ENCODE measurements around the gene EFNA1. TPM values are rescaled to one million over a fixed set of nuclear protein-coding genes. Genes with fewer than 3 reads are reported as not detected.

The EFNA1 gene, protein sequence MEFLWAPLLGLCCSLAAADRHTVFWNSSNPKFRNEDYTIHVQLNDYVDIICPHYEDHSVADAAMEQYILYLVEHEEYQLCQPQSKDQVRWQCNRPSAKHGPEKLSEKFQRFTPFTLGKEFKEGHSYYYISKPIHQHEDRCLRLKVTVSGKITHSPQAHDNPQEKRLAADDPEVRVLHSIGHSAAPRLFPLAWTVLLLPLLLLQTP
- 1 to 10 TPM in 1 of 2 donors, under 1 TPM in 1; 0.68 to 1.6 TPM for total RNA-seq

DNA sequence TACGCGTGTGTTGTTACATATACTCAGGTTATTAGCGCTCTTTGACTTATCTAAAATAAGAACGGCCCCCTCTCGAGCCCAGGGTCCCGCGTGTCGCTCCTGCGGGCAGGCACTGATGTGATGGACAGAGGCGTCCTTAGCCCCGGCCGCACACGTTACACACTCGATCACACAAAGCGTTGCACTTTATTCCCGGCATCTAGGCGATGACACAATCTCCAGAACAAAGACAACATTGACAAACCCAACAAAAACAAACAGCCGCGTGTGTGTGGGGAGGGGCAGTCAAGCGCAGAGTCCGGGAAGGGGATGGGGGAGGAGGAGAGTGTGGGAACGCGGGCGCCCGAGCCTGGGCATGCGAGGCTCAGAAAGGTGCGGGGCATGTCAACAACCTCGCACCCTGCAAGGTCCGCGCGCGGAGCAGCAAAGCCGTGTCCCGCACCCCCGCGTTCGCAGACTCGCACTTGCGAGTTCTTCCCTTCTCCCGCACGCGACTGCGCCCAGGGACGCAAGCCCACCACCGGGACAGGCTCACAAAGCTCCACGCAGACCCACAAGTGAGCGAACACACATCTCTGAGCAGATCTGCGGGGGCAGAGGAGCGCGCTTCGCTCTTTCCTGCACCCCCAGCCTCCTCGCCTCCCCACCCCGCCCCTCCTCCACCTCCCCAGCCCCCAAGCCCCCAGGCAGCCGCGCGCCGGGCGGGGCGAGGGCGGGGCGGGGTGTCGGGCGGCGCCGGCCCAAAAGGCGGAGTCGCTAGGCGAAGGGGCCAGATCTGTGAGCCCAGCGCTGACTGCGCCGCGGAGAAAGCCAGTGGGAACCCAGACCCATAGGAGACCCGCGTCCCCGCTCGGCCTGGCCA, at the start of gene EFNA1:
Gene EFNA1 (plus strand): TSS at position 772 of the 862 bp plus-strand sequence. CDS start 102 bp downstream, outside the sequence.
- Mint-ChIP-seq H3K27ac (peak within 1 kb of the TSS in 1 of 2 donors; percentile 62), H3K36me3 (no peaks in the 10 kb centered on the region), H3K9me3 (no peaks in the 10 kb centered on the region)
- ATAC-seq (peak; percentile 66 to 77), DNase-seq (ENCODE audit: low spot score in 2 of 2) (peak in 1 of 2 donors; percentile 49)

DNA sequence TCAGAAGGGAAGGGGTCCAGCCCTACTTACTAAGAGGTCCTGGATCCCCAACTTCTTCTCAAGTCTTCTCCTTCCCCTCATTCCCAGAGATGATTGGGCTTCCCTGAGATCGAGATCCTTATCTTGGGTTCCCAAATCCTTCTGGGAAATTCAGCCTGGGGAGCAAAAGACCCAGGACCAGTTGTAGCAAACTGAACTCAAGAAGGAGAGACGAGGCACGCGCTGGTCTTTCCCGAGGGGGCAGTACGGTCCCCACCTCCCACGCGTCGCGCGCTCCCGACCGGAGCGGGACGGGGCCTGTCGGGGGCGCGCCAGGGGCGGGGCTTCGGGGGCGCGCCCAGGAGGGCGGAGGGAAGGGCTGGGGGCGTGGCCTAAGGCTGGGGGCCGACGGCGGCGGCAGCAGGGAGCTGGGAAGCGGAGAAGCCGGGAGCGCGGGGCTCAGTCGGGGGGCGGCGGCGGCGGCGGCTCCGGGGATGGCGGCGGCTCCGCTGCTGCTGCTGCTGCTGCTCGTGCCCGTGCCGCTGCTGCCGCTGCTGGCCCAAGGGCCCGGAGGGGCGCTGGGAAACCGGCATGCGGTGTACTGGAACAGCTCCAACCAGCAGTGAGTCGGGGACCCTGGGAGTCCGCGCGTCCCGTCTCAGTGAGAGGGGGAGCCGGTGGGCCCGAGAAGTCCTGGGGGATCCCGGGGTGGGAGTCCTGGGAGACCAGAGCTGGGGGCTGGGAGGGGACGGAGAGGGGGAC, 49.0 kb upstream of the EFNA1 start, which contains the start of gene EFNA3:
Gene EFNA3 (plus strand): TSS at position 369 of the 741 bp plus-strand sequence. CDS start 105 bp downstream, at position 474.
- Mint-ChIP-seq H3K9me3 (no peaks in the 10 kb centered on the region), H3K27ac (no peak within 1 kb of the TSS), H3K36me3 (peaks cover 6% of the 10 kb centered on the region in 2 donors)
- peak in 1 of 2 donors; percentile 80 for DNase-seq (ENCODE audit: low spot score in 2 of 2)
- peak; percentile 16 to 57 for ATAC-seq

DNA sequence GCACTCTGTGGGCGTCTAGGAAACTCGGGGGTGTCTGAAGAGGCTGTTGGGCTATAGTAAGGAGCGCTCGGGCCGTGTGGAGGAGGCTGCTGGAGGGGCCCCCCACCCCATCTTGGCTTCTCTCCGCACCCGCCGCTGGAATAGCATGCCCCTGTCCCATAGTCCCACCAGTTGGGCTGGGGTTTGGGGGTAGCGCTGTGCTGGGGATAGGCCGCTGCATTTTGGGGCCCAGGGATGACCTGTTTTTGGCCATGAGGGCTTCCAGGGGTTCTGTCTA, 48.5 kb upstream of the EFNA1 start:
- peaks cover 6% of the 10 kb centered on the region in 2 donors for H3K36me3 Mint-ChIP-seq
- H3K27ac Mint-ChIP-seq: no peak overlapping the region
- ATAC-seq: peak in 1 of 2 donors; percentile 4
- H3K9me3 Mint-ChIP-seq: no peaks in the 10 kb centered on the region
- no peak for DNase-seq (ENCODE audit: low spot score in 2 of 2)

DNA sequence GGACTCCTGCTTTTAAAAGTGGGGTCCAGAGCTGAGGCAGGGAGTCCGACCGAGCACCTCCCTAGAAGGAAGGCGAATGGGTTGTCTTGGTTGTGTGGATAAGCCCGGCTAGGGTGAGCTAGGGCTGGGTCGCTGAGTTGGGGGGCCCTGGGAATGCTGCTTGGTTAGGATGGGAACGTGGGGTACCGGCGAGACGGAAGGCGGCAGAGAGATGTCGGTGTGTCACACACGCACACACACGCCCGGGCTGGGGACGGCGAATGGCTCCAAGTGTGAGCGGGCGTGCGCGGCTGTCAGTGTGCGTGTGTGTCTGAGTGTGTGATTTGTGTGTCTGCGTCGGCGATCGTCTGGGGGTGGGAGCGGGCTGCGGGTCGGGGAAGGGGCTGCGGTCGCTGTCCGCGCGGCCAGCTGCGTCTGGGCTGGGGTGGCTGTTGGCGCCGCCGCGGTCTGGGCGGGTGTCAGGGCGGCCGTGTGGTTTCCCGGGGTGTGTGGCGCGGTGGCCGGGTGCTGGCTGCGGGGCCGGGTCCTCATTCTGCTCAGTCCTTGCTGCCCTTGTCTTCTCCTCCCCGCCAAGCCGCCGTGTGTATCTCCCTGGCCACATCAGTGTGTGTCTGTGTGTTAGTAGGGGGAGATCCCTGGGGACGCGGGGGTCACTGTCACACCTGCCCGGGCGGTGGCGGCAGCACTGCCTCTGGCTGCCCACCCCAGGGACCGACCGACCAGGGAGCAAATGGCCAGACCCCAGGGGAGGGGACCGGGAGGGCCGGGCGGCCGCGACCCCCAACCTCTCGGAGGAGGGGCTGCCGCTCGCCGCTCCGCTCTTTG, 48.0 kb upstream of the EFNA1 start:
- no peak for DNase-seq (ENCODE audit: low spot score in 2 of 2)
- H3K9me3 Mint-ChIP-seq: no peaks in the 10 kb centered on the region
- peaks cover 6% of the 10 kb centered on the region in 2 donors for H3K36me3 Mint-ChIP-seq

DNA sequence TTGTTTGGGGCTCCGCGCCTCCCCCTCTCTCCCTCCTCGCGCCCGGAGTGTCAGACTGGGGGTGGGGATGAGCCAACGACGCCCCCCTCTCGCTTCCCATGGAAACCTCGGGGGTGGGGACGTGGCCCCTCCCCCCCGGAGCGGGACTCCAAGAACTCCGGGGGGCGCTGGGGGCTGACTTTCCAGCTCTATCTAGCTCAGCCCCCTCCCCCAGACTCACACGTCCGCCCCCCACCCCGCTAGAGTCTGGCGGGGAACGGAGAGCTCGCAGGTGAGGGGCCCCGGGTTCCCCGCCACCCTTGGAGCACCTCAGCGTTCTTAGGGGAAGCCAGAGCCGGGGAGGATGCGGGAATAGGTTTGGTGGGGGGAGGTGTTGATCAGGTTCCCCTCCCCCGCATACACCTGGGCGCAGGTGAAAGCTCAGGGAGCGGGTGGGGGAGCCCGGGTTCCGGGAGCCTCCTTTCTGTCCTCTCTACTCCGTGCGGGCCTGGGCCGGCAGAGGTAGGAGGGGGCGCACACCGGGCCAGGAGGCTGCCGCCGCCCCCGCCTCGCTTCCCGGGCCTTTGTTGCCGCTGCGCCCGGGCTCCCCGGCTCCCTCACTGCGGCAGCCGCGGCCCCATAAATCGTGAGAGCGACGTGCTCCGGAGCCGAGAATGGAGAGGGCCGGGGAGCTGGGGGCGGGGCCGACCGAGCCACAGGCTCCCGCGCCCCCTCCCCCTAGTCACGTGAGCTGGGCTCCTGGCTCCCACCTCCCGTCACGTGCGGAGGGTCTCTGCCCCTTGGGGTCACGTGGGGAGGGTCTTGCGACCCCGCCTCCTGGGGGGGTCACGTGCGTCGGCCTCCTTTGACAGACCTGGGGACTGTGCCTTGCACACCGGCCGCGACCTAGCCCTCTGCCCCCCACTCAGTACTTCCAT, 47.1 kb upstream of the EFNA1 start:
- Mint-ChIP-seq H3K36me3 (peaks cover 6% of the 10 kb centered on the region in 2 donors), H3K9me3 (no peaks in the 10 kb centered on the region), H3K27ac (no peak overlapping the region)
- DNase-seq (ENCODE audit: low spot score in 2 of 2): no peak
- no peak for ATAC-seq

More for the DNA sequence above, 48.0 kb upstream of the EFNA1 start:
- peak in 1 of 2 donors; percentile 3 for ATAC-seq
- no peak overlapping the region for H3K27ac Mint-ChIP-seq

DNA sequence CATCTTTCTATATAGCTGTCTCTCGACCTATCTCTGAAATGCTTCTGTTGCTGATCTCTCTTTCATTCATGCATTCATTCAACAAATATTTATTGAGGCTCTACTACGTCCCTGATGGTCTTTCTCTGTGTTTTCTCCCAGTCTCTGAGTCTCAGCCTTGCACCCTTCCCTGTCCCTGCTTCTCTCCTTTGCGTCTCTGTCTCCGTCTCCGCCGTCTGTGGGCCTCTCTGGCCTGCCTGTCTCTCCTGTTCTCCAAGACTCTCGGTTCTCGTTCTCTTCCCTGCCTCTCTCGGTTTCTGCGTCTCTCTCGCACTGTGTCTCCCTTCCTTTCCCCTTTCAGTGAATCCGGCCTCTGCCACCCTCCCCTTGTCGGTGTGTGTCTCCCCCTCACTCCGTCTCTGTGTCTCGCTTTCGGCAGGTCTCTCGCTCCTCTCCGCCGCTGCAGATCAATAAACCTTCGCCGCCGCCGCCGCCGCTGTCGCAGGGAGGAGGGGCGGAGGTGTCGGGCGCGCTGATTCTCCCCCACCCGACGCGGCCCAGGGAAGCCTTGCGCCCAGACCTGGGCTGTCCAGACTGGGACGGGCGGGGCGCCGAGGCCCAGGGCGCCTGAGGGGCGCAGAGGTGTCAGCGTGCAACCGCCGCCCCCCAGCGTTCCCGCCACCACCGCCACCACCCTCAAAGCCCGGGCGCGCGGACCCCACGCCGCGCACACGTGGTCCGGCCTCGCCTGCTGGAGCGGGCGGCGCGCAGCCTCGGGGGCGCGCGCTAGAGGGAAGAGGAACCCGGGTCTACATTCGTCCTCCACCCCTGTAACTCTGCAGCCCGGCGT, 46.0 kb upstream of the EFNA1 start:
- H3K27ac Mint-ChIP-seq: no peak overlapping the region

DNA sequence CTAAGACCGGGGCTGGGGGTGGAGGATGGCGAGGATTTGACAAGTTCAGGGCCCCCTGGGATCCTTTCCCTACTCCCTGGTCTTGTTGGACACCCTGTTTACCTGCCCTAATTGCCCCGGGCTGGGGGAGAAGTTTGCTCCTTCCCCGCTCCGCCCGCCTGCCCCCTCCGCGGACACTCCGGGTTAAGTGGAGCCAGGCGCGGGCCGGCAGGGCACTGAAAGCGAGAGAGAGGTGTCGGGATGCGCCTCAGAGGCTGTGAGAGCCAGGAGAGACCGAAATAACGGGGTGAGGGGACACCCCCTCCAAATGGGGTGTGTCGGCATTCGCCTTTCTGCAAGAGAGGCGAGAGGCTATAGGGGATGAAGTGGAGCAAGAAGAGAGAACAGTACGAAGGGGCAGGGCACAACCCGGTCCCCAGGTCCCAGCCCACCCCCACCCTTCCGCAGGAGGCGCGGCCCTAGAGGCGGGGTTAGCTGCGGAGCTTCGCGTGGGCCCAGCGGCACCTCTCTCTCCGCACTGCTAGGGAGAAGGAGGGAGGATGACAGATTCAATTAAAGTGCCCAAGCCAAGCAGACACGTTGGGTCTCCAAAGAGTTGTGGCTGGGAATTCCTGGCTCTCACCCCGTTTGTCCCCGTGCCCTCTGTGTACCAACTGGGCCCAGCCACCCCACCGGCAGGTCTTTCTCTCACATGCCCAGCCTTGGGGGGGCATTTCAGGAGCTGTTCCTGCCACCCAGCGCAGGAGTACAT, 45.2 kb upstream of the EFNA1 start:
- H3K9me3 Mint-ChIP-seq: no peaks in the 10 kb centered on the region
- DNase-seq (ENCODE audit: low spot score in 2 of 2) (no peak), ATAC-seq (no peak)
- H3K36me3 Mint-ChIP-seq: peaks cover 6% of the 10 kb centered on the region in 2 donors
- no peak overlapping the region for H3K27ac Mint-ChIP-seq

More for the DNA sequence above, 46.0 kb upstream of the EFNA1 start:
- Mint-ChIP-seq H3K9me3 (no peaks in the 10 kb centered on the region), H3K36me3 (peaks cover 6% of the 10 kb centered on the region in 2 donors)
- ATAC-seq (no peak), DNase-seq (ENCODE audit: low spot score in 2 of 2) (no peak)

DNA sequence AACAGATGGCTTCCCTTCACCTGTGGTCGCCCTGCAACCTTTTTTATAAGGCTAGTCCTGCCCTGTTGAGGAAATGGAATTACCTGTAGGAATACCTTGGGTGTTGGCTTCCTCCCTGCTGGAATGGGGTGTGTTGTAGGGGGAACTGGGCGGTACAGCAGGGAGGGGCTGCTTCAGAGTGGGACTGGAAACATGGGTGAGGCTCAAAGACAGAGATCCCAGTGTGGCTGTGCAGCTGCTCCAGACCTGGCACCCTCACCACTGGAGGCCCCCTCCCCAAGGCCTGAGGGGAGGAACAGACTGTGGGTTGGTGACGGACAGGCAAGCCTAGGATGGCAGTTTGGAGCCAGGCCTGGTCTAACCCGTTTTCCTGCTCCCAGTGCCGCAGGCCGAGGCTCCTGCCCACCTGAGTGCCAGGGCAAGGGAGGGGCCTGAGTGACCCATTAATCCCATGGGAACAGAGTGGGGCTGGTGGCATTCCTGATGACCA, 44.6 kb upstream of the EFNA1 start:
- no peak overlapping the region for H3K27ac Mint-ChIP-seq
- H3K36me3 Mint-ChIP-seq: peaks cover 6% of the 10 kb centered on the region in 2 donors
- ATAC-seq (no peak), DNase-seq (ENCODE audit: low spot score in 2 of 2) (no peak)
- no peaks in the 10 kb centered on the region for H3K9me3 Mint-ChIP-seq

DNA sequence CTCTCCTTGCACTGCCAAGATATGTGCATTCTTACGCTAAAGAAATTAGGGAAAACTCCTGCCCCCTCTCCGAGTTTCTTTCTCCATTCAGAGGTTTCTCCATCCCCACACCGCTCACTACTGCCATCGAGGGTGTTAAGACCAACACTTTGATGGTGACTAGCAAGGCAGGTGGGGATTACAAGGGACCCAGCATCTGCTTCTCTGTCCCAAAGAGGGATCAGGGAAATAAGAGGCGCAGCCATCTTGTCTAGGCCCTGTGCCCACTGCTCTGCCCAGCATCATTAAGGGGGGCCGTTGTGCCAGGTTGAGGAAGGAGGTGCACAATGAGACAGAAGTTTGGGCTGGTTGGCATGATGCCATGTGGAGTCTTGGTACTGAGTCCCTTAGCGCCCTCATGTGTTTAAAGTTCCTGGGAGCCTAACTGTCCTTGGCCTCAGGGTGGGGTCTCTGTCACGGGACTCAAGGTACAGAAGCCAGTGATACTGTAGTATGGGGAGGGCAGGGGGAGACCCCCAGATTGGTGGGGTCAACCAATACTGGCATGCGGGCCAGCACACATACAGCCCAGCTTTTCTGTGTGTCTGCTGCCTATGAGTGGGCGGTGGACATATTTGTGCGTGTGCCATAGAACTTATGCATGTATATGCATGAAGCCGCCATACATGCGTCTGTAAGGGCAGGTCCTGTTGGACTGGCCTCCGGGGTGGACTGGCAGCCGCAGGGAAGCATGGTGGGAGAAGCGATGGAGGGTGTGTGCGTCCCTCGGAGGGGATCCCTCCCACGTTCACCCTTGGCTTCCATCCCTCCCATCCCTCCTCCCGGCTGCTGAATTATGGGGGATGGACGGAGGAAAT, 43.6 kb upstream of the EFNA1 start:
- no peak for ATAC-seq
- DNase-seq (ENCODE audit: low spot score in 2 of 2): no peak
- H3K9me3 Mint-ChIP-seq: no peaks in the 10 kb centered on the region
- peak overlapping the region; percentile 86 to 98 for H3K27ac Mint-ChIP-seq
- peaks cover 6% of the 10 kb centered on the region in 2 donors for H3K36me3 Mint-ChIP-seq

DNA sequence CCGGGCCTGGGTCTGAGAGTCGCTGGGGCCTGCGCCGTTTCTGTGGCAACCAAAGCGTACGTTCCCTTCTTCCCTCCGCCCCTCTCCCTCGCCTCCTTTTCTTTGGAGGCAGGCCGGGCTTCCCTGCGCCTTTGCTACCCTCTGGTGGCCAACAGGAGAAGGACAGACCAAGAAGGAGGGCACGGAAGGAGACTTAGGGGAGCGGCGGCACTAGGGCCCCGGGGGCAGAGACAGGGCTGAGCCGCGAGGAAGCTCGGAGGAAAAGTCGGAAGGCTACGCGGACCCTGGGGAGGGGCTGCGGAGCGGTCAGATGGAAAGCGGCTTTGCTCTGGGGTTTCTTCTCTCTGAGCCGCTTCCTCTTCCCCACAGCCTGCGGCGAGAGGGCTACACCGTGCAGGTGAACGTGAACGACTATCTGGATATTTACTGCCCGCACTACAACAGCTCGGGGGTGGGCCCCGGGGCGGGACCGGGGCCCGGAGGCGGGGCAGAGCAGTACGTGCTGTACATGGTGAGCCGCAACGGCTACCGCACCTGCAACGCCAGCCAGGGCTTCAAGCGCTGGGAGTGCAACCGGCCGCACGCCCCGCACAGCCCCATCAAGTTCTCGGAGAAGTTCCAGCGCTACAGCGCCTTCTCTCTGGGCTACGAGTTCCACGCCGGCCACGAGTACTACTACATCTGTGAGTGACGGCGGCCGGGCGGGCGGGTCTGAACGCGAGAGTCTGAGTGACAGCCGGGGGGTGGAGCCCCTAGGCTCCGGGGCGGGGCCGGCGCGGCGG, 42.8 kb upstream of the EFNA1 start:
- DNase-seq (ENCODE audit: low spot score in 2 of 2) (peak; percentile 88 to 94), ATAC-seq (peak; percentile 83 to 86)
- H3K27ac Mint-ChIP-seq: peak overlapping the region; percentile 86 to 98
- H3K9me3 Mint-ChIP-seq: no peaks in the 10 kb centered on the region
- H3K36me3 Mint-ChIP-seq: peaks cover 0 to 6% of the 10 kb centered on the region in 2 donors

DNA sequence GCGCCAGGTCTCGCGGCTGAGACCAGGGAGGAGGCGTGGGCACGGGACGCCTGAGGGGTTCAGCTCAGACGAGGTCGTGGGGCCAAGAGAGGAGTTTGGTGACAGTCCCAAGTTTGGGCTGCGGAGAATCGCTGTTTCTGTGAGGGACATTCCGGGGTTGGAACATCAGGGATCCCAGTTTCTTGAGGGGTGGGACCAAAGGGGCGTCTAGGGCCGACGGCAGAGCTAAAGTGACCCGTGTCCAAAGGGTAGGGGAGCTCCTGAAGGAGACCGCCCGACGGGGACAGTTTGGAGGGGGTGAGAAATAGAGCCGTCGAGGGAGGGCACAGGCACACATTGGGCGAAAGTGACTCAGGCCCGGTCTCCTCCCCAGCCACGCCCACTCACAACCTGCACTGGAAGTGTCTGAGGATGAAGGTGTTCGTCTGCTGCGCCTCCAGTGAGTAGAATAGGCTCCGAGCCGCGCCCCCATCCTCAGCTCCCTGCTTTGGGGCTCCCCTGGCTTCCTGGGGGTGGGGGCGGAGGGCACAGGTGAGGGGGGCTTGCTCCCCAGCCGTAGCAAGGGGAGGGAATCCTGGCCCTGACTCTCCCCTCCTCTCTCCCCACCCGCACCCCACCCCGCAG, 42.1 kb upstream of the EFNA1 start:
- ATAC-seq (peak; percentile 56 to 70), DNase-seq (ENCODE audit: low spot score in 2 of 2) (peak; percentile 73 to 80)
- Mint-ChIP-seq H3K36me3 (peaks cover 0 to 6% of the 10 kb centered on the region in 2 donors), H3K9me3 (no peaks in the 10 kb centered on the region), H3K27ac (peak overlapping the region; percentile 86 to 98)

DNA sequence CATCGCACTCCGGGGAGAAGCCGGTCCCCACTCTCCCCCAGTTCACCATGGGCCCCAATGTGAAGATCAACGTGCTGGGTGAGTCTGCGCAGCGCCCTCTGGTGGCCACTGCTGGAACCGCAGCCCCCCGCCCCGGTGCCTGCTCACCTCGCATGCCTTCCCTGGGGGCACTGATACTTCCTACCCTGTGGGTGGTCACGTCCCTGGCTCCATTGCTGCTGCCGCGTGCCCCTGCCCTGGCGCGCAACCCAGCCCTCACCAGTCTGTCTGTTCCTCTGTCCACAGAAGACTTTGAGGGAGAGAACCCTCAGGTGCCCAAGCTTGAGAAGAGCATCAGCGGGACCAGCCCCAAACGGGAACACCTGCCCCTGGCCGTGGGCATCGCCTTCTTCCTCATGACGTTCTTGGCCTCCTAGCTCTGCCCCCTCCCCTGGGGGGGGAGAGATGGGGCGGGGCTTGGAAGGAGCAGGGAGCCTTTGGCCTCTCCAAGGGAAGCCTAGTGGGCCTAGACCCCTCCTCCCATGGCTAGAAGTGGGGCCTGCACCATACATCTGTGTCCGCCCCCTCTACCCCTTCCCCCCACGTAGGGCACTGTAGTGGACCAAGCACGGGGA, 41.4 kb upstream of the EFNA1 start:
- Mint-ChIP-seq H3K9me3 (no peaks in the 10 kb centered on the region), H3K36me3 (peaks cover 0 to 5% of the 10 kb centered on the region in 2 donors), H3K27ac (peak overlapping the region in 1 of 2 donors; percentile 86)
- peak; percentile 12 to 18 for ATAC-seq
- DNase-seq (ENCODE audit: low spot score in 2 of 2): peak; percentile 78 to 92
